Medulla oblongata (tissue), 1 donor: ENCODE data around the gene FSD2.
"Not testable (repeated sequence)": the region's sequence is repeated elsewhere in the genome, so short reads cannot be mapped to it uniquely, and the experiment has no call there.

Experiments used
- DNase-seq: peaks from one replicate; pipeline ENCODE4 v3.0.0-alpha.2; 2015; ENCODE audit errors: extremely low spot score

FSD2 gene

GRCh38 chr15:82830427-82831173, 24.7 kb upstream of the FSD2 start:
- DNase-seq: no peak

GRCh38 chr15:82829234-82829633, 23.4 kb upstream of the FSD2 start:
- DNase-seq: no peak

- DNase-seq: no peak
Measured at GRCh38 chr15:82828075-82828474, 22.2 kb upstream of the FSD2 start.

DNA sequence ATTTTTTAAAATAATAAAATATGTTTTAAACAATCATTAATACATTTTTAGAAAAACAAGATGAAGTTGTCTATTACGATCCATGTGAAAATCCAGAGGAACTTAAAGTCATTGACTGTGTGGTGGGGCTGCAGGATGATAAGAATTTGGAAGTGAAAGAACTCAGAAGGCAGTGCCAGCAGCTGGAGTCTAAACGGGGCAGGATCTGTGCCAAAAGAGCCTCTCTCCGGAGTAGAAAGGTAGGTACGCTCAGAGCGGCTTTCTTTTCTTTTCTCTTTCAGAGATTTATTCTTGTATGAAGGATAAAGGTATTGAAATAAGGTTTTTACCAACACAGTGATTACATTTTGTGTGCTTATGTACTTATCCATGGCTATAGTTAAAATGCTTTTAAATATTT, 17.2 kb upstream of the FSD2 start:
- DNase-seq: no peak

GRCh38 chr15:82821851-82822250, 16.0 kb upstream of the FSD2 start:
- DNase-seq: not testable (repeated sequence)

DNA sequence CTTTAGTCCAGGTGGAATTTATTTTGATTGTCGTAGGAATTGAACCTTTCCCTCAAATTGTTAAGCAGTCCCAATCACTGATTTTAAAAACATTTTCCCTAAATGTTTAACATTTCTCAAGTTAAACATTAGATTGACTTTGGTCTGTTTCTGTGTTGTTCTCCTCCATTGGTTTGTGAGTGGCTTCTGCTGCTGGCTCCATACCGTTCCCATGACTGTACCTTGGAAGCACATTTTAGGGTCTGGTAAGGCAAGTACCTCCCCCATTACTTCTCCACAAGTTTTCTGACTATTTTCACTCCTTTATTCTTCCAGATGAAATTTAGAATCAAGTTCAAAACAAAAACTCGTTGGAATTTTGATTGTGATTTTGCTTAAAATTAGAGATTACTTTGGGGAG, 15.5 kb upstream of the FSD2 start:
- not testable (repeated sequence) for DNase-seq

DNA sequence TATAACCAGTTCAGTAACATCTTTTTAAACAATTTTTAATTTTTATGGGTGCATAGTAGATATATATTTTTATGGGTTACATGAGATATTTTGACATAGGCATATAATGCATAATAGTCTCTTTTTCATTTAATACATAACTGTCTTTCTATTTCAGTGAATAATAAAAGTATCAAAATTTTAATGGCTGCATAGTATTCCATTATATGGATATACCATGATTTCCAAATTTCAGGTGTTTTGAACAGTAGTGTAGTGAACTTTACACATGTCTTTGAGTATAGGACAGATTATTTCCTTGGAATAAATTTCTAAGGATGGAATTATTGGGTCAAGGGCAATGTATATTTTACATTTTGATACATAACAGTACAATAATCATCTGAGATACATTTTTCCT, 14.3 kb upstream of the FSD2 start:
- no peak for DNase-seq

DNA sequence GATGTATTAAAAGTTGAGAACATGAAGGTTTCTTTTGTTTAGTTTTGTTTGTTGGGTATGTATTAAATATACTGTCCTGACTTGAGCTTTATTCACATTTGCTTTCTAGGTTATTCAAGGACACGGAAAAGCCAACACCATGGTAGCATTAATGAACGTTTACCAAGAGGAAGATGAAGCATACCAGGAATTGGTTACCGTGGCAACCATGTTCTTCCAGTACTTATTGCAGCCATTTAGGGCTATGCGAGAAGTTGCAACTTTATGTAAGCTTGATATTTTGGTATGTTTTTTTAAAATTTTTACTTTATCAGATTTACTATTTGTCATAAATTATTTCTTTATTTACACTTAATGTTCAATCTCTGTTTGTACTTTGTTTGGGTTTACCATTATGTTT, 7.1 kb upstream of the FSD2 start:
- no peak for DNase-seq

DNA sequence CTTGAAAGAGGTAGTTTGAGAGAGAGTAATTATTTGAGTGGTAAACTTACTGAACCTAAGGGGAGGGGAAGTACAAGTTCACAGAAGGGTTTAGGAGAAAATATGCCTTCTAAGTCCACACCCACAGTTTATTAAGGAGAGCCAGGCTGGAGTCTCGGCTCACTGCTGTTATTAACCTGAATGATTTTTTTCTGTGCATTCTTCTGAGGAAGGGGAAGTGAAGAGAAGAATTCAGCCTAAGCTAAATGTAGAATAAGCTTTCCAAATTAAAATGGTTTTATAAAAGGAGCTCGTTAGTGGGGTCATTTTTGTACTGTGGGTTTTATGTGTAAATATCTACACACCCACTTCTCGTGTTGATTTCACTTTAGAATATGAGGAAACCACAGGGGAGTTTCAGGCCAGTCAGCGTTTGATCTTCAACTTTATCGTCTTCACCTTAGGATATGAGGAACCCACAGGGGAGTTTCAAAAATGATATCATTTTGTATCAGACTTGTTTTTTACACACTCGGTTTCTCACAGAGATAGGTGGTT, 5.1 kb upstream of the FSD2 start:
- DNase-seq: peak; percentile 33

DNA sequence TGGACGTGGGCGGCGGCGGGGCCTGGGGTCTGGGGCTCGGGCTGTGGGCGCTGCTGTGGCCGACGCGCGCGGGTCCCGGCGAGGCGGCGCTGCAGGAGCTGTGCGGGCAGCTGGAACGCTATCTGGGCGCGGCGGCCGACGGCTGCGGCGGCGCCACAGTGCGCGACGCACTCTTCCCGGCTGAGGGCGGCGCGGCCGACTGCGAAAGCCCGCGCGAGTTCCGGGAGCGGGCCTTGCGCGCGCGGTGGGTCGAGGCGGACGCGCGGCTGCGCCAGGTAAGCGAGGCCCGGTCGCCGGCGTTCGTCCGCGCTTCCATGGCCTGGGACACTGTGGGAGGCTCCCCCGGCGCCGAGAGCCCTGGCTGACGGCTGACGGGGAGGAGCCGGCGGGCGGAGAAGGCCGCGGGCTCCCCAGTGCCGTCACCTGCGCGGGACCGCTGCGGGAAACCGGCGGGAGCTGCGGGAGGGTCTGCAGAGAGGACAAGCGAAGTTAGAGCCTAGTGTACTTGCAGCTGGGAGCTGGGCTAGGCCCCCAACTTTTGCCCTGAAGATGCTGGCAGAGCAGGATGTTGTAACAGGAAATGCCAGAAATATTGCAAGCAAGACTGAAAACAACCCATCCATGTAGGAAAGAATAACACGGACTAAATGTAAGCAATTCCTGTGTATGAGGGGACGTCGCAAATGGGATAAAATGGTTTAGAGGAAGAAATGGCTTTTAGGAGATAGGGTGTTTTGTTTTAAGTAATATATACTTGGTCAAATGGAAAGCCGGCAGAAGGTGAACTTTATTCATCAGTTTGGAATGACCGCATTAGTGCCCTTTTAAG, 4.4 kb upstream of the FSD2 start:
- peak; percentile 31 for DNase-seq

- DNase-seq: peak; percentile 100
Measured at GRCh38 chr15:82809308-82810060, 3.6 kb upstream of the FSD2 start, which contains the start of gene WHAMM. Gene WHAMM (plus strand): TSS chr15:82809628. CDS start chr15:82809727, 99 bp downstream.

- DNase-seq: no peak
Measured at GRCh38 chr15:82808634-82809041, 2.8 kb upstream of the FSD2 start.

DNA sequence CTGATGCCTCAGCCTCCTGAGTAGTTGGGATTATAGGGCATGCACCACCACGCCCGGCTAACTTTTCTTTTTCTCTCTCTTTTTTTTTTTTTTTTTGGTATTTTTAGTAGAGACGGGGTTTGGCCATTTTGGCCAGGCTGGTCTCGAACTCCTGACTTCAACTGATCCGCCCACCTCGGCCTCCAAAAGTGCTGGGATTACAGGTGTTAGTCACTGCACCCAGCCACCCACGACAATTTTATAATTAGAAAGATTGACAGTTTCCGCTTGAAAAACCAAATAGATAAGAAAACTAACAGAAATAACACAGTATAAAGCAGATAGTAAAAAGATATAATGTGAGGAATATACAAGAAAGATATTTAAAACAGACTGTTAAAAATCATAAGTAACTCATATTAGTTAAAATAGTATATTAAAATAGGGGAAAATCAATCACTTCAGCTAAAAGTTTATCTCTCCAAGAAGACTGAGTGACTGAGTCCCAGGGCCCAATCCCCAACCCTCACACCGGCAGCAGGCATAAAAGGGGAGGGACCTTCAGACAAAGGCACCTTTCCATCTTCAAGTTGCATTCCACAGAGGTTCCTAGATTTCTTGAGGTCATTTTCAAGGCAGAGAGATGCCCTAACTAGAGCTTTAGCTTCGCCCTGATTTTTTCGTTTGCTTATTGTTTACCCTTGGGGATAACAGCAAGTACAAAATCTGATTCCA, 2.2 kb upstream of the FSD2 start:
- no peak for DNase-seq

- DNase-seq: no peak
Measured at GRCh38 chr15:82804575-82804949, 1.3 kb downstream of the FSD2 start.

DNA sequence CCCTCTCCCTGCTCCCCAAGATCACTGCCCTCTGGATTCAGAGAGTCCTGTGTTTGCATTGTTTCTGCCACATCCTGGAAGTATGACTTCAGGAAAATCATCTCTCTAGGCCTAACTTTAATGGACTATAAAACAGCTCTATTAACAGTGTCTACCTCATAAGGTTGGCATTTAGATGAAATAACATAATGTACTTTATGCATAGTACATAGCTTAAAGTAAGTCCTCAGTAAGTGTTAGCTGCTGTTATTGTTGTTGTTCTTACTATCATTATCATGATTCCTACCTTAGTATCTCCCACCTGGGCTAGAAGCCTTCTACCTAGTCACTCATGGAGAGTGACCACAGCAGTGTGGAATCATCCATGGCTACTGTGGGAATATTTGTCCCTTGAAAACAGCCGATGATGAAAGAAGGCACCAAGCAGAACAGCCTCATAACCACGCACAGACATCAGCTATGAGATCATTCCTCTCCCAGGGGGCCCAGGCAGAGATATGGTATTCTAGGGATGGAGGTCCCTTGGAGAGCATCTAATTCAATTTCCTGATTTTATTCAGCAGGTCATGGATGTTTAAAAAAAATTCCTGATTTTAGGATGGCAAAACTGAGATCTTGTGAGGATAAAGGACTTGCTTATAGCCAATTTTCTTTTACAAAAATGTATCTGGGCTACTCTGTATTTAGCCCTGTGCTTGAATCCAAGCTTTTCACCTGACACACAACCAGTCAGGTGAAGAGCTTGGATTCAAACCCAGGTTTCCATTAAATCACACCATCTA, 1.9 kb downstream of the FSD2 start:
- no peak for DNase-seq

GRCh38 chr15:82802497-82802896, 3.4 kb downstream of the FSD2 start:
- DNase-seq: no peak

GRCh38 chr15:82799183-82799841, 6.6 kb downstream of the FSD2 start:
- no peak for DNase-seq

DNA sequence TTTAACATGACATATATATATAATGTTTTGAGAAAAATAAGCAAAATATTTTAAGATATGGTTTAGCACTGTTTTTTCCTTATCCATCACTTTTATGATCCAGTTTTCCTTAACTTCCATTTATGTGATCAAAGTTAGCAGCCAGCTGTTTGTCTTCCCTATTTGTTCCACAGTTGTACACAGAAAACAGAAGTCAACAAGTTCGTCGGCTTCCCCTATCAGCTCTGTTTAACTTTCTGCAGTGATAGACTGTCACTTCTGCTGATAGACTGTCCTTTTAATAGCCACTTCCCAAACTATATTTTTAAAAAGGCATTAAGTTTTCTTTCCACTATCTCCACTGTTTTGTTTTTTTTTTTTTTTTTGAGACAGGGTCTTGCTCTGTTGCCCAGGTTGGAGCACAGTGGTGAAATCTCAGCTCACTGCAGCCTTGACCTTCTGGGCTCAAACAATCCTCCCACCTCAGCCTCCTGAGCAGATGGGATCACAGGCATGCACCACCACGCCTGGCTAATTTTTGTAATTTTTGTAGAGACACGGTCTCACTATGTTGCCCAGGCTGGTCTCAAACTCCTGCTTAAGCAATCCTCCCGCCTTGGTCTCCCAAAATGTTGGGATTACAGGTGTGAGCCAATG, 7.2 kb downstream of the FSD2 start:
- peak; percentile 12 for DNase-seq

DNA sequence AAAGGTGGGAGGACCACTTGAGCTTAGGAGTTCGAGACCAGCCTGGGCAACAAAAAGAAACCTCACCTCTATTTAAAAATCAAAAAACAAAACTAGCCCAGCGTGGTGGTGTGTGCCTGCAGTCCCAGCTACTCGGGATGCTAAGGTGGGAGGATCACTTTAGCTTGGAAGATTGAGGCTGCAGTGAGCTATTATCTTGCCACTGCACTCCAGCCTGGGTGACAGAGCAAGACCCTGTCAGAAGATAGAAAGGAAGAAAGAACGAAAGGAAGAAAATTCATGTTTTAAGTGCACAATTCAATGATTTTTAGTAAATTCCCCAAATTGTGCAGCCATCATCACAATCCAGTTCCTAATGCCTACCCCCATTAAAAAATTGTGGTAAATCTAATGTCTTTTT, 7.8 kb downstream of the FSD2 start:
- DNase-seq: no peak

DNA sequence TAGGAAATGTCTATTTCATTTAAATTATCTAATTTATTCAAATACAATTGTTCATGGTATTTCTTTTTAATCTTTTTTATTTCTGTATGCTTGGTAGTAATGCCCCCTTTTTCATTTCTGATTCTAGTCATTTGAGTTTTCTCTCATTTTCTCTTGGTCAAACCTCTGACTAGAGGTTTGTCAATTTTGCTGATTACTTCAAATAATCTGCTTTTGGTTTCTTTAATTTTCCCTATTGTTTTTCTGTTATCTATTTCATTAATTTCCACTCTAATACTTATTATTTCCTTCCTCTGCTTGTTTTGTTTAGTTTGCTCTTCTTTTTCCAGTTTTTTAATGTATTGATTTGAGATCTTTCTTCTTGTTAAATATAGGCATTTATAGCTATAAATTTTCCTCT, 12.1 kb downstream of the FSD2 start:
- DNase-seq: no peak
